Mucosa of stomach (tissue), 1 donor: Measurements from ENCODE around the gene CMTM4.
"Not testable (repeated sequence)": the region's sequence is repeated elsewhere in the genome, so short reads cannot be mapped to it uniquely, and the experiment has no call there.

Experiments
- H3K27me3 ChIP-seq: one replicate; pipeline ENCODE4 v1.7.0; 2013; ENCODE audit warnings: mild to moderate bottlenecking, low read length; ENCODE audit not compliant: control insufficient read depth, insufficient read depth
- H3K36me3 ChIP-seq: one replicate; pipeline ENCODE4 v1.7.0; 2013; ENCODE audit warnings: low read length; ENCODE audit not compliant: control insufficient read depth, insufficient read depth
- H3K4me1 ChIP-seq: one replicate; pipeline ENCODE4 v1.7.0; 2013; ENCODE audit warnings: mild to moderate bottlenecking, low read length; ENCODE audit not compliant: control insufficient read depth, insufficient read depth
- H3K4me3 ChIP-seq: one replicate; pipeline ENCODE4 v1.7.0; 2013; ENCODE audit warnings: low read length
- H3K9ac ChIP-seq: one replicate; pipeline ENCODE4 v1.7.0; 2013; ENCODE audit warnings: mild to moderate bottlenecking, low read length, moderate library complexity
- H3K9me3 ChIP-seq: one replicate; pipeline ENCODE4 v1.7.0; 2013; ENCODE audit warnings: mild to moderate bottlenecking, low read length, moderate library complexity; ENCODE audit not compliant: control insufficient read depth
- donor health status: Pancreatic carcinoma.

The CMTM4 gene

DNA sequence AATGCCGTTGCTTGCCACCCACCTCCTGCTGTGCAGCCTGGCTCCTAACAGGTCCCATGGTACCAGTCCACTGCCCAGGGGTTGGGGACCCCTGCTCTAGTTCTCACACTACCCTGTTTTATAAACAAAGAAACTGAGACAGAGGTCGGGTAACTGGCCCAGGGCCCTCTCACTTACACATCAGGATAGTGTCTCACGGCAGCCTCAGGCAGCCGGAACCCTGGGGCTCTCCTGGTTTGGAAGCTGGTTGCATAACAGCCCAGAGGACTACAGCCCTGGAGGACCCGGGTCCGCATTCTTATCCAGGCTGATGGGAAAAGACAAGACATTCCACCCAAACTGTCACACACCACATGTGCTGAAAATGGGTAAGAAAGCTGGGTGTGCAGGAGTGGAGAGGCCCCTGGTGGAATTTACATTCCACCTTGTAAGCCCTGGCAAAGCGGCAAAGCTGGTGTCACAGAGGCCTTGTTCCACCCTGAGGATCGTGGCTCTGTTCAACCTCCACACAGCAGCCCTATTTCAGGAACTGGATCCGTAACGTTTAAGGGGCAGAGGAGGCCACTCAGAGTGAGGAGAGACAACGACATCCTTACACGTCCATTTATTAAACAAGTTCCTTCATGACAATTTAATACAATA, 82.3 kb downstream of the CMTM4 start:
- Histone ChIP-seq H3K4me1 (peaks cover 15% of the 10 kb centered on the region), H3K36me3 (peaks cover 15% of the 10 kb centered on the region), H3K9me3 (no peaks in the 10 kb centered on the region), H3K9ac (no peak overlapping the region), H3K4me3 (no peak overlapping the region), H3K27me3 (no peaks in the 10 kb centered on the region)

DNA sequence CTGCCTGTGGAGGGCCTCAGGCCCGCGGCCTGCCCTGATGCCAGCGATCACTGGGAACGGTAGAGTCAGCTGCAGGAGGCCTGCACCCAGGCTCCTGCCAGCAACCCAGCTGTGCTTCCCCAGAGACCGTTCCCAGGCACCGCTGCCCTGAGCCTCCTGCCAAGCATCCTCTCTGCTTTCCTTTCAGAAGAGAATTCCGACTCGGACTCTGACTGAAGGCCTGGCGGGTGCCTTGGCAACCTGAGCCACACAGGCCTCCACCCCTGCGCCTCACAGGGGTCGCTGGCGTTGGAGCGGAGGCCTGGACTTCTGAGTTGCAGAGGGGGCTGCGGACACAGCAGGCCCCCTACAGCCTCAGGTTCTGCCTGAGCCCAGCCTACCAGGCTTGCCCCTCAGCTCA, 84.1 kb downstream of the CMTM4 start:
- Histone ChIP-seq H3K36me3 (peaks cover 10% of the 10 kb centered on the region), H3K4me1 (peaks cover 14% of the 10 kb centered on the region), H3K27me3 (no peaks in the 10 kb centered on the region), H3K4me3 (no peak overlapping the region), H3K9ac (no peak overlapping the region), H3K9me3 (no peaks in the 10 kb centered on the region)

DNA sequence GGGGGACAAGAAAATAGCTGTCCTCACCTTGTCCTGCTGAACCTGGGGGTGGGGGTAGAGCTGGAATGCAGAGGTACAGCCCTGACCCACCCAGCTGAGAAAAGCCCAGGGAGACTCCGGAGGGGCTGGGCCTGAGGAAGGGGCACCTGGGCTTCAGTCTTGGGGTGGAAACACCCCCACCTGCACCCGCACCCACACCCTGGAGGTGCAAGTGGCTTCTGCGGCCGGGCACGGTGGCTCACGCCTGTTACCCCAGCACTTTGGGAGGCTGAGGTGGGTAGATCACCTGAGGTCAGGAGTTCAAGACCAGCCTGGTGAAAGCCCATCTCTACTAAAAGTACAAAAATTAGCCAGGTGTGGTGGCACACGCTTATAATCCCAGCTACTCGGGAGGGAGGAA, 84.6 kb downstream of the CMTM4 start:
- Histone ChIP-seq H3K4me1 (peaks cover 14% of the 10 kb centered on the region), H3K36me3 (peaks cover 10% of the 10 kb centered on the region)
- not testable (repeated sequence) for H3K9ac ChIP-seq, H3K4me3 ChIP-seq, H3K9me3 ChIP-seq, H3K27me3 ChIP-seq

DNA sequence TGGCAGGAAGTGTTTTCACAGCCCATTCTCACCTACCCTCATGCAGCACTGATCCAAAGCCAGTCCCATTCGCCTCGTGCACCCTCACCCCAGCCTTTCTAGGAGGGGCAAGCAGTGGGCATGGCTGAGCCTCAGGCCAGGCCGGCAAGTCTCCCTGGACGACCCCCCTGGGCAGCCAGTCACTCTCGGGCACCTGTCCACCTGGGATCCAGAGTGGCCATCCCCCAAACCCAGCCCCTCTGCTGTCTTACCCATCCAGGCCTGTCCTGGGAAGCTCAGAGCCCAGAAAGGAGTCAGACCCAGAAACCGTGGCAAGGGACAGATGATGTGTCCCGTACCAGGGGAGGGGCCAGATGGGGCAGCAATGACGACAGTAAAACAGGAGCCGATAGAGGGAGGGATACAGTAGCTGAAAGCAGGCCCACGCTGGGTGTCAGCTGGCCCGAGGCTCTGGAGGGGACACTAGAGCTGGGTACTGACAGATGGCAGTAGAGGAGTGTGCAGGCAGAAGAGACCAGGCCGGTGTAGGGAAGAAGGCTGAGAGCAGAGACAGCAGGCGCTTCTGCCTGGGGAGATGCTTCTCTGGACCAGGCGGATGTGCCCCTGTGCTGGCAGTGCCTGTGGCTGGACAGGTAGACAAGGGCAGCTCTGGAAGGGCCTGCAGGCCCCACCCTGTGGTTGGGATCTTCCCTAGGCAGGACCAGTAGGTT, 86.3 kb downstream of the CMTM4 start:
- no peak overlapping the region for H3K9ac ChIP-seq
- no peak overlapping the region for H3K4me3 ChIP-seq
- H3K36me3 ChIP-seq = peaks cover 10% of the 10 kb centered on the region

DNA sequence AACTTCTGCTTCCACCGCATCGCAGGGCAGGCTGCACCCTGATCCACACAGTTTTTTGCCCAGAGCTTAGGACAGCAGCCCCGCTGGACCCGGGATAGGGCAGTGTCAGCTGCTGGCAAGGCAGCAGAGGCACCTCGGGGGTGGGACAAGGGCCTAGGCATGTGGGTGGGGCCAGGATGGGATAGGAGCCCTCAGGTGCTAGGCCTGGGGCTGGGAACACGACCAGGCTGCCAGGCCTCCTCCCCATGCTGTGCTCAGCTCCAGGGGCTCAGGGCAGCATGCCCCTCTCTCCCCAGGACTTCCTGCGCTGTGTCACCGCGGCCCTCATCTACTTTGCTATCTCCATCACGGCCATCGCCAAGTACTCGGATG, 87.4 kb downstream of the CMTM4 start:
- H3K4me3 ChIP-seq = no peak overlapping the region
- H3K27me3 ChIP-seq = no peaks in the 10 kb centered on the region
- H3K4me1 ChIP-seq = peaks cover 24% of the 10 kb centered on the region
- H3K36me3 ChIP-seq = peaks cover 8% of the 10 kb centered on the region
- no peak overlapping the region for H3K9ac ChIP-seq
- H3K9me3 ChIP-seq = no peaks in the 10 kb centered on the region

More for the DNA sequence above, 86.3 kb downstream of the CMTM4 start:
- peaks cover 24% of the 10 kb centered on the region for H3K4me1 ChIP-seq
- no peaks in the 10 kb centered on the region for H3K27me3 ChIP-seq
- H3K9me3 ChIP-seq = no peaks in the 10 kb centered on the region

DNA sequence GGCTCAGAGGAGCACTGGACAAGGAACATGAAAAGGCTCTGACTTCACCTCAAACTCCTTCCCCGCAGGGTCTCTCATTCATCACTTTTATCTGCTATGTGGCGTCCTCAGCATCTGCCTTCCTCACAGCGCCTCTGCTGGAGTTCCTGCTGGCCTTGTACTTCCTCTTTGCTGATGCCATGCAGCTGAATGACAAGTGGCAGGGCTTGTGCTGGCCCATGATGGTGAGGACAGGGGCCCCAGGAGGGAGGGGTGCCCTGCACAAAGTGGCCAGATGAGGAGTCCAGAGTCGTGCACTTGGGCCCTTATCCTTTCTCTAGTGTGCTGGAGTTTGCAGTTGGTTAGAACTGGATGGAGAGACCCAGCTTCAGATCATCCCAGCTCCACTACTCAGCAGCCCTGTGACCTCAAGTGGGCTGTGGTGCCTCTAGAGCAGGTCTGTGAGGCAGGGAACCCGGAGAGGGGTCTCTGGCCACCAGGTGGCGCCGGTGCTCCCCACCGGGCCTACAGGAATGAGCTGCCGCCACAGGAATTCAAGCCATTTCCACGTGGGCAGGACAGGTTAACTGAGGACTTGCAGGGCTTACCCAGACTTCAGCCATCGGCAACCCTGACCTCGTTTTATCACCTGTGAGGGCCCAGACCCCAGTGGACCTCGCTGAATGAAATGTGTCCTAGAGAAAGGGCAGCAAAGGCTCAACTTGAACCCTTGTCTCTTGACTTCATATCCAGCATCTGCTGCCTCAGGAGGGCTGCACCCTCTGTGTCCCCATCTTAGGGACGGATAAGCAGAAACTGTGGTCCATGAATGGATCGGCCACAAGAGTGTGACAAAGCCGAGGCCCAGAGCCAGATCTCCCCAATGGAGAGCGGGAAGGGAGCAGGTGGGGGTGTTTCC, 88.1 kb downstream of the CMTM4 start:
- Histone ChIP-seq H3K9me3 (no peaks in the 10 kb centered on the region), H3K4me3 (no peak overlapping the region), H3K27me3 (no peaks in the 10 kb centered on the region), H3K4me1 (peaks cover 30% of the 10 kb centered on the region), H3K9ac (no peak overlapping the region), H3K36me3 (peaks cover 7% of the 10 kb centered on the region)

DNA sequence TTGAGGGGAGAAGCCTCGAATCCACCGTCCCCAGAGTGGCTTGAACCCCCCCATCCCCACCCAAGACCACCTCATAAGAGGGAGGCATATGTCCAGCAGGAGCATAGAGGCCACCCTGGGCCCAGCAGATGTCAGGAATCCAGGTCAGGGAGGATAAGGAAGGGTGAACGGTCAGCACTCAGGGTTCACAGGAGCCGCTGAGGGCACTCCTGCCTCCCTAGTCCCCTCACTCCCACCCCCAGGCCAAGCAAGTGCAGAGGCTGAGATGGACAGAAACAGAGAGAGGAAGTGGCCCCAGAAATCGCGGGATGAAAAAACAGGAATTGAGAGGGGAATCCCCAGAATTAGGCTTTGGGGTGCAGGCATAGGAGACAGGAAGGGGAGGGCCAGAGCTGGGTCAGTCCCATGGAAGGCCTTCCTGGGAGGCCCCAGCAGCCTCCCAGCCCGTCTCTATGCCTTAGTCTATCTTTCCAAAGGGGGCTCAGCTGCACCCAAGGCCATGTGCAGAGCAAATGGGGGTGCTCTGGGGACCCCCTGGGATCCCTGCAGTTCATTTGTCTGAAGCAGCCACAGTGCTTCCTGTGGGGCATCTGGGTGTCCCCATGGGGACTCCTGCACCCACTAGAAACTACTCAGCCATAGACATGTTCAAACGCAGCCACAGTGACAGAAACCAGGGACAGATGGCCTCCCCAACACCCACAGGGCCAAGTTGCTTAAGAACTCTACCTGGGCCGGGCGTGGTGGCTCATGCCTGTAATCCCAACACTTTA, 90.4 kb downstream of the CMTM4 start:
- peaks cover 31% of the 10 kb centered on the region for H3K4me1 ChIP-seq

DNA sequence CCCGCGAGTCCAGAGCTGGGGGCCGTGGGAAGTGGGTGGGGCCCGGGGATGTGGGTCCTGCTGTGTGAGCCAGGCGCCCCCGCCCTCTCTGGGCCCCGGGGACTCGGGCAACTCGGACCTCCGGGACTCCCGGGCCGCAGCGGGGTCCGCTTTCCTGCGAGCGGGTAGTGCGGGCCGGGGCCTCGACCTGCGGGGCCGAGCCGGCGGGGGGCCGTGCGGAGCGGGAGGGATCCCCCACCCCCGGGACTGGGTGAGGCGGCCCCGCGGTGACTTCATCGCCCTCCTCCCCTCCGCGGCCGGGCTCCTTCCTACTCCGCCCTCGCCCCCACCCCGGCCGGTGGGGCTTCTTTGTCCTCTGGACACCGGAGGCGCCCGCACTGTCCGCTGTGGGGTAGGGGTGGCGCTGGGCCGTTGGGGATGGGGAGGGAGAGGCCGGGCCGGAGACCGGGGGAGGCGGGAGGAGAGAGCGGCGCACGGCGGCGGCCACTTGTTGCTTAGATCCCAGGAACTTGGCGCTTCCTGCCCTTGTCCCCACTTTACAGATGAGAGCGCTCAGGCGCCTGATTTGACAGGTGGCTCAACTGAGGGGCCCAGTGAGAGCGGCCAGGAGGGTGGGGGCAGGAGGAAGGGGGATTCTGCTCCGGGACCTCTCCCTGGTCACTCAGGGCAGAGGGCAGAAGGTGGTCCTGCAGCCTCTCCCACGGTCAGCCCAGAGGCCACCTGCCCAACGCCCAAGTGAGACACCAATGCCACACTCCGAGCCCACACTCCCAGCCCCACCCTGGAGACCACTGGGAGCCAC, 91.2 kb downstream of the CMTM4 start:
- Histone ChIP-seq H3K27me3 (no peaks in the 10 kb centered on the region), H3K4me3 (no peak overlapping the region), H3K36me3 (peaks cover 7% of the 10 kb centered on the region), H3K4me1 (peaks cover 31% of the 10 kb centered on the region), H3K9me3 (no peaks in the 10 kb centered on the region), H3K9ac (peak overlapping the region; percentile 64)

More for the DNA sequence above, 90.4 kb downstream of the CMTM4 start:
- peaks cover 7% of the 10 kb centered on the region for H3K36me3 ChIP-seq
- no peaks in the 10 kb centered on the region for H3K9me3 ChIP-seq
- H3K4me3 ChIP-seq = no peak overlapping the region
- H3K27me3 ChIP-seq = no peaks in the 10 kb centered on the region
- peak overlapping the region; percentile 64 for H3K9ac ChIP-seq

DNA sequence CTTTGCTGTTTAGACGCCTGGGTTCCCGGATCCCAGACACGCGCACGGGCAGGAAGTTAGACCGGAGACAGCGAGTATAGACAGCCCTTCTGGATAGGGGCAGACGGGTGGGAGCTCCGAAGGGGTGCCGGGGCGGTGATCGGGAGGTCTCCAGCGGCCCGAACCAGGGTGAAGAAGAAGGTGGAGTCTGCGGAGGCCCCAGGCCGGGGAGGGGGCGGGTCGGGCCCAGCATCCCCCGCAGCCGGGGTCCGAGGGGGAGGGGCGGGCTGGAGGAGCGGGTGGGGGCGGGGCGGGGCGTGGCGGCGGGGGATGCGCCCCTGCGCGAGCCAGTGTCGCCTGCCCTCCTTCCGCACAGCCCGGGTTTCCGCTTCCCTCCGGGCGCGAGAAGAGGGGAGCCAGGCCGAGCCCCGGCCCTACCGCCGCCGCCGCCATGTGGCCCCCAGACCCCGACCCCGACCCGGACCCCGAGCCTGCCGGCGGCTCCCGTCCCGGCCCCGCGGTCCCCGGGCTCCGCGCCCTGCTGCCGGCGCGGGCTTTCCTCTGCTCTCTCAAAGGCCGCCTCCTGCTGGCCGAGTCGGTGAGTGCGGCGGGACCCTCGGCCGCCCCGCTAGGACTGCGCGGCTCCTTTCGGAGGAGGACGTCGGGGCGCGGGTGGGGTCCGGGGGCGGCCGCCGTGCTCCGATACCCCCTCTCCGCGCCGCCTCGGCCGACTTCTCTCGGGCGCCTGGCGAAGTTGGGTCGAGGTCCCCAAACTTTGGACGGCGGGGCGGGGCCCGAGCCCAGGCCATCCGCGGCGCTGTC, 92.0 kb downstream of the CMTM4 start, which contains the start of gene CMTM3:
CMTM3 (plus strand) TSS at position 329 of the 801 bp plus-strand sequence; CDS start at position 431, 102 bp downstream.
- no peaks in the 10 kb centered on the region for H3K27me3 ChIP-seq
- H3K36me3 ChIP-seq = peaks cover 3% of the 10 kb centered on the region
- peak within 1 kb of the TSS; percentile 64 for H3K9ac ChIP-seq
- H3K4me1 ChIP-seq = peaks cover 31% of the 10 kb centered on the region
- no peaks in the 10 kb centered on the region for H3K9me3 ChIP-seq
- H3K4me3 ChIP-seq = no peak within 1 kb of the TSS

DNA sequence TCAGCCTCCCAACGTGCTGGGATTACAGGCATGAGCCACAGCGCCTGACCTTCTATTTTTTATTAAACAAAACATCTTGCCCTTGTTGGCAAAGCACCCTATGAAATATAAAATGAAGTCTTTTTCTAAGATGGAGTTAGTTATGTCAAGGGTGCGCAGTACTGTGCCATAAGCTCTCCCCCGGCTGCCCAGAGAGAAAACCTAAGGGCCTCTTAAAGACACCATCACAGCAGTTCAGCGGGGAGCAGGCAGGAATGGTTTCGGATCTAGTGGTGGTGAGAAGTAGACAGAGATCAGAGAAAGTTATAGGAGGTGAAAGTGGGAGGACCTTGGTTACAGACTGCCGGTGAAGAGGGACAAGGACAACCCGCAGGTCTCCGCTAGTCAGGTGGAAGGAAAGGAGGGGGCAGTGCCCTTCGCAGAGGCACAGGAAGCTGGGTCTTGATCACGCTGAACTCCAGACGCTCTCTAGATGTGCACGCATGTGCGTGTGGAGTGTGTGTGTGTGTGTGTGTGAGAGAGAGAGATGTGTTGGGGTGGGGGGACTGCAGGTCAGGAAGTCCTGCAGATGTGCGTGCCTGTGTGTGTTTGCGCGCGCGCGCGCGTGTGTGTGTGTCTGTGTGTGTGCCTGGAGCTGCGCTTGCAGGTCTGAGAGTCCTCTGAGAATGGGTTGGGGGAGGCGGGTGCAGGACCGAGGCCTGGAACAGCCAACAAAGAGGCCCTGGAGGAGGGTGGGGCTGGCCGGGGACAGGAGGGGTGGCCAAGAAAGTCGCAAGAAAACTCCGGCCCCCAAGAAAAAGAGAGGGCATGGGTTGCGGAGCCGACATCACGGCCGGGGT, 92.8 kb downstream of the CMTM4 start:
- Histone ChIP-seq H3K9ac (peak overlapping the region; percentile 41), H3K4me1 (peaks cover 25% of the 10 kb centered on the region)

More for the DNA sequence above, 92.8 kb downstream of the CMTM4 start:
- Histone ChIP-seq H3K4me3 (no peak overlapping the region), H3K27me3 (no peaks in the 10 kb centered on the region), H3K9me3 (no peaks in the 10 kb centered on the region), H3K36me3 (no peaks in the 10 kb centered on the region)
